A549 (cell line): ENCODE data around the gene SMIM44. TPM values are rescaled to one million over a fixed set of nuclear protein-coding genes. Genes with fewer than 3 reads are reported as not detected.

Experiments
- ATAC-seq, 2 experiments: fragments of 200-7000 bp in 1 of 2; fragments of >200 bp in 1 of 2; cut with Nextera tagmentation in 1 of 2; cut with Tn5 transposase in 1 of 2; 3 replicates each; pipeline versions ENCODE4 v1.8.0 to v1.9.1; 2018 to 2020; ENCODE audit warnings: mild to moderate bottlenecking in 1 of 2, moderate library complexity in 1 of 2
- CTCF ChIA-PET: fragments of 300-600 bp; sonication (Branson Sonifier 250); formaldehyde crosslinking; extraction: SDS; loops from one replicate; lab custom pipeline; 2021; ENCODE audit warnings: antibody characterized with exemption, inconsistent platforms; lab: Yijun Ruan, JAX
- POLR2A ChIA-PET: fragments of 350-600 bp; formaldehyde crosslinking; extraction: SDS; loops from one replicate; lab custom pipeline; 2021; ENCODE audit warnings: antibody characterized with exemption, inconsistent platforms; lab: Yijun Ruan, JAX
- DNase-seq, 2 experiments: peaks; one replicate each; pipeline versions ENCODE4 v3.0.0 to v3.0.0-alpha.2; 2011 to 2016; ENCODE audit warnings: low read depth in 1 of 2, low spot score in 1 of 2
- FAIRE-seq: peaks from 2 replicates; lab custom pipeline; 2011; peaks lifted over from hg19 to GRCh38; lab: Jason Lieb, UNC
- H3K27ac ChIP-seq, 2 experiments: fragments of >200 bp; sonication (Bioruptor Twin); formaldehyde crosslinking; 3 replicates each; pipeline ENCODE4 v1.5.1; 2016 to 2017
- H3K4me1 ChIP-seq: fragments of >200 bp; sonication (Bioruptor Twin); formaldehyde crosslinking; 3 replicates; pipeline ENCODE4 v1.6.1; 2016
- H3K4me2 ChIP-seq: fragments of >200 bp; sonication (Bioruptor Twin); formaldehyde crosslinking; 3 replicates; pipeline ENCODE4 v1.6.1; 2016
- H3K4me3 ChIP-seq: fragments of >200 bp; sonication (Bioruptor Twin); formaldehyde crosslinking; 3 replicates; pipeline ENCODE4 v1.5.1; 2016
- H3K9me3 ChIP-seq: fragments of >200 bp; sonication (Bioruptor Twin); formaldehyde crosslinking; 3 replicates; pipeline ENCODE4 v1.6.1; 2016
- CHD2 ChIP-seq: fragments of 150-350 bp; IDR thresholded peaks from 2 replicates; pipeline ENCODE4 v1.6.1; 2014; ENCODE audit warnings: low read length; ENCODE audit not compliant: partially characterized antibody
- CHD4 ChIP-seq: fragments of 200-600 bp; sonication (generic); IDR thresholded peaks from 2 replicates; pipeline ENCODE4 v1.6.1; 2016; ENCODE audit warnings: antibody characterized with exemption, mild to moderate bottlenecking, borderline replicate concordance
- EHMT2 ChIP-seq: fragments of 200-600 bp; sonication (generic); IDR thresholded peaks from 2 replicates; pipeline ENCODE4 v1.6.1; 2016; ENCODE audit warnings: antibody characterized with exemption, low read depth, mild to moderate bottlenecking, moderate library complexity
- ESRRA ChIP-seq: fragments of 150-350 bp; IDR thresholded peaks from 2 replicates; pipeline ENCODE4 v1.6.1; 2014; ENCODE audit warnings: mild to moderate bottlenecking, low read length, borderline replicate concordance
- FOSB ChIP-seq: fragments of 250-450 bp; sonication (Bioruptor Pico); IDR thresholded peaks from 2 replicates; pipeline ENCODE4 v1.5.0; 2020; ENCODE audit warnings: mild to moderate bottlenecking, moderate library complexity
- FOXS1 ChIP-seq: fragments of 250-450 bp; sonication (Bioruptor Pico); IDR thresholded peaks from 2 replicates; pipeline ENCODE4 v1.5.0; 2020; ENCODE audit warnings: mild to moderate bottlenecking, moderate library complexity
- HEYL ChIP-seq: fragments of 250-450 bp; sonication (Bioruptor Pico); IDR thresholded peaks from 2 replicates; pipeline ENCODE4 v1.8.0; 2021; ENCODE audit warnings: mild to moderate bottlenecking, moderate library complexity
- HOXB13 ChIP-seq: fragments of 250-450 bp; sonication (Bioruptor Pico); IDR thresholded peaks from 2 replicates; pipeline ENCODE4 v1.5.0; 2020; ENCODE audit warnings: low read depth, mild to moderate bottlenecking, moderate library complexity
- JUNB ChIP-seq: fragments of >200 bp; sonication (Bioruptor Twin); formaldehyde crosslinking; IDR thresholded peaks from 2 replicates; pipeline ENCODE4 v1.6.1; 2016
- KDM5A ChIP-seq: fragments of 200-600 bp; sonication (generic); IDR thresholded peaks from 2 replicates; pipeline ENCODE4 v1.6.1; 2016; ENCODE audit warnings: antibody characterized with exemption, mild to moderate bottlenecking
- MYC ChIP-seq: IDR thresholded peaks from 2 replicates; pipeline ENCODE4 v1.6.1; 2012; ENCODE audit warnings: mild to moderate bottlenecking, inconsistent platforms, low read length, improper control_type of control experiment, borderline replicate concordance
- NR3C1 ChIP-seq: fragments of >200 bp; sonication (Bioruptor Twin); formaldehyde crosslinking; IDR thresholded peaks from 3 replicates; pipeline ENCODE4 v1.6.1; 2017
- PHF8 ChIP-seq: fragments of 200-600 bp; sonication (generic); IDR thresholded peaks from 2 replicates; pipeline ENCODE4 v1.6.1; 2016; ENCODE audit warnings: low read depth, mild to moderate bottlenecking, antibody characterized with exemption, moderate library complexity, borderline replicate concordance
- RCOR1 ChIP-seq: fragments of 150-350 bp; IDR thresholded peaks from 2 replicates; pipeline ENCODE4 v1.6.1; 2014; ENCODE audit warnings: antibody characterized with exemption, low read length, low read depth
- RFX5 ChIP-seq: fragments of 450-650 bp; IDR thresholded peaks from 2 replicates; pipeline ENCODE4 v1.7.1; 2014; ENCODE audit warnings: antibody characterized with exemption, mild to moderate bottlenecking, moderate library complexity
- RNF2 ChIP-seq: fragments of 200-600 bp; sonication (generic); IDR thresholded peaks from 2 replicates; pipeline ENCODE4 v1.6.1; 2016; ENCODE audit warnings: low read depth, mild to moderate bottlenecking, antibody characterized with exemption, moderate library complexity, borderline replicate concordance
- TFCP2L1 ChIP-seq: fragments of 250-450 bp; sonication (Bioruptor Pico); IDR thresholded peaks from 2 replicates; pipeline ENCODE4 v1.5.0; 2021; ENCODE audit warnings: mild to moderate bottlenecking
- USF2 ChIP-seq: fragments of 450-650 bp; IDR thresholded peaks from 2 replicates; pipeline ENCODE4 v1.6.1; 2014; ENCODE audit warnings: antibody characterized with exemption
- ZC3H11A ChIP-seq: fragments of 450-650 bp; IDR thresholded peaks from 2 replicates; pipeline ENCODE4 v1.6.1; 2014; ENCODE audit warnings: antibody characterized with exemption, mild to moderate bottlenecking
- WGBS: methylation state at CpG from one replicate; pipeline ENCODE4 v1.1.6; 2017; ENCODE audit errors: missing lambda C conversion rate; 5-methylcytosine and 5-hydroxymethylcytosine counted together
- polyA plus RNA-seq, 4 experiments: library from polyadenylated mRNA; depleted of rRNA in 3 of 4; stranded (reverse); fragments of >200 nt; fragmentation: RNase III in 1 of 4; extraction: RNeasy Plus Mini Kit Qiagen cat#74134 plus additional on column Dnase treatment in 1 of 4; gene quantifications; 2 replicates in 3 of 4; 3 replicates in 1 of 4; pipeline ENCODE4 v1.2.3, GENCODE V29; 2011 to 2017
- TF ChIP-seq, protein P1 (sequence below): IDR thresholded peaks from 2 replicates; pipeline ENCODE4 v1.6.1; 2012; ENCODE audit warnings: low read depth, borderline replicate concordance
- TF ChIP-seq, protein P2 (sequence below): fragments of 250-450 bp; sonication (Bioruptor Pico); IDR thresholded peaks from 2 replicates; pipeline ENCODE4 v1.5.0; 2020; ENCODE audit warnings: low read depth, mild to moderate bottlenecking, moderate library complexity

The SMIM44 gene
- polyA plus RNA-seq, 2 of the 4 experiments (the other 2 are of a cell fraction) = not detected

GRCh38 chr19:3518659-3519058, 35.4 kb upstream of the SMIM44 start (continued):
- TF ChIP-seq EHMT2 = no peak
- TF ChIP-seq, all 56 proteins: peak for 0

GRCh38 chr19:3518255-3518654, 35.0 kb upstream of the SMIM44 start:
- H3K27ac ChIP-seq = no peak overlapping the region
- ATAC-seq (no peak), DNase-seq (no peak), FAIRE-seq (no peak)
- no peak overlapping the region for H3K4me2 ChIP-seq
- no peak overlapping the region for H3K4me3 ChIP-seq
- peaks cover 13% of the 10 kb centered on the region; the same call in 2 of the 3 replicates for H3K4me1 ChIP-seq
- 84% methylated on average over 5 of the region's 10 CpGs for WGBS
- TF ChIP-seq CHD2 (no peak), TFCP2L1 (CRISPR knock-in tag) (no peak), RCOR1 (no peak), NR3C1 (no peak), KDM5A (no peak), JUNB (no peak), FOXS1 (CRISPR knock-in tag) (no peak), HEYL (CRISPR knock-in tag) (no peak), RFX5 (no peak), CHD4 (no peak), MYC (no peak), FOSB (CRISPR knock-in tag) (no peak)
- TF ChIP-seq, protein P1, sequence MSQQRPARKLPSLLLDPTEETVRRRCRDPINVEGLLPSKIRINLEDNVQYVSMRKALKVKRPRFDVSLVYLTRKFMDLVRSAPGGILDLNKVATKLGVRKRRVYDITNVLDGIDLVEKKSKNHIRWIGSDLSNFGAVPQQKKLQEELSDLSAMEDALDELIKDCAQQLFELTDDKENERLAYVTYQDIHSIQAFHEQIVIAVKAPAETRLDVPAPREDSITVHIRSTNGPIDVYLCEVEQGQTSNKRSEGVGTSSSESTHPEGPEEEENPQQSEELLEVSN = no peak
- TF ChIP-seq, protein P2, sequence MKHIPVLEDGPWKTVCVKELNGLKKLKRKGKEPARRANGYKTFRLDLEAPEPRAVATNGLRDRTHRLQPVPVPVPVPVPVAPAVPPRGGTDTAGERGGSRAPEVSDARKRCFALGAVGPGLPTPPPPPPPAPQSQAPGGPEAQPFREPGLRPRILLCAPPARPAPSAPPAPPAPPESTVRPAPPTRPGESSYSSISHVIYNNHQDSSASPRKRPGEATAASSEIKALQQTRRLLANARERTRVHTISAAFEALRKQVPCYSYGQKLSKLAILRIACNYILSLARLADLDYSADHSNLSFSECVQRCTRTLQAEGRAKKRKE (CRISPR knock-in tag) = no peak
- no peaks in the 10 kb centered on the region for H3K9me3 ChIP-seq
- ChIA-PET CTCF (interaction anchor here (1.0 to 3.2 kb wide), 4 partner anchors 12 to 68 kb away, joined by 3 to 12 read pairs (median 4); partner anchors contain the start of gene GIPC3), POLR2A (no interaction called here)

DNA sequence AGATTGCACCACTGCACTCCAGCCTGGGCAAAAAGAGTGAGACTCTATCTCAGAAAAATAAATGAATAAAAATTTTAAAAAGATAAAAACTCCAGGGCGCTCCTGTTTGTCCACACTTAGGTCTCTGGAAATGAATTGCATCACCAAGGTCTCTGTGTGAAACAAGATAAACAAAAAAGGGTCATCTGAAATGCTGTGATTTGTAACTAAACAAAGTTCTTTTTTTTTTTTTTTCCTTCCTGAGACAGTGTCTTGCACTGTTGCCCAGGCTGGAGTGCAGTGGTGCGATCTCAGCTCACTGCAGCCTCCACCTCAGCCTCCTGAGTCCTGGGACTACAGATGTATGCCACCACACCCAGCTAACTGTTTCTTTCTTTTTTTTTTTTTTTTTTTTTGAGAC, 34.4 kb upstream of the SMIM44 start:
- no peak for DNase-seq
- Histone ChIP-seq H3K4me1 (peaks cover 13% of the 10 kb centered on the region; the same call in 2 of the 3 replicates), H3K4me3 (no peak overlapping the region), H3K27ac (no peak overlapping the region), H3K9me3 (no peaks in the 10 kb centered on the region), H3K4me2 (0 out of 3 replicates have a peak overlapping the region, but pooled peaks have one; percentile 2)
- no peak for FAIRE-seq
- ATAC-seq = no peak
- ChIA-PET CTCF (interaction anchor here (1.0 to 3.2 kb wide), 5 partner anchors 11 to 68 kb away, joined by 3 to 12 read pairs (median 3); partner anchors contain the start of gene GIPC3), POLR2A (interaction anchor here (0.6 kb wide), 1 partner anchor 478 kb away, joined by 3 read pairs; no protein-coding TSS in a partner anchor)
- no peak for TF ChIP-seq ZC3H11A
- no peak for TF ChIP-seq FOXS1 (CRISPR knock-in tag)
- TF ChIP-seq ESRRA = no peak
- no peak for TF ChIP-seq RNF2
- TF ChIP-seq PHF8 = no peak
- no peak for TF ChIP-seq HOXB13 (CRISPR knock-in tag)
- TF ChIP-seq, protein P2 (CRISPR knock-in tag) = no peak
- TF ChIP-seq USF2 = no peak
- 91% methylated on average over 2 of the region's 2 CpGs for WGBS
